22Rv1 (cell line): ENCODE results near the gene NRCAM.

Experiments
- H3K27ac ChIP-seq: fragments of 450-650 bp; 2 replicates; pipeline ENCODE4 v1.5.1; 2017
- ZFX ChIP-seq: fragments of 450-650 bp; IDR thresholded peaks from 2 replicates; pipeline ENCODE4 v1.6.1; 2017; ENCODE audit warnings: antibody characterized with exemption, borderline replicate concordance
- TF ChIP-seq, protein P1 (sequence below): fragments of 450-650 bp; IDR thresholded peaks from 2 replicates; pipeline ENCODE4 v1.5.1; 2017; ENCODE audit warnings: mild to moderate bottlenecking

The NRCAM gene

DNA sequence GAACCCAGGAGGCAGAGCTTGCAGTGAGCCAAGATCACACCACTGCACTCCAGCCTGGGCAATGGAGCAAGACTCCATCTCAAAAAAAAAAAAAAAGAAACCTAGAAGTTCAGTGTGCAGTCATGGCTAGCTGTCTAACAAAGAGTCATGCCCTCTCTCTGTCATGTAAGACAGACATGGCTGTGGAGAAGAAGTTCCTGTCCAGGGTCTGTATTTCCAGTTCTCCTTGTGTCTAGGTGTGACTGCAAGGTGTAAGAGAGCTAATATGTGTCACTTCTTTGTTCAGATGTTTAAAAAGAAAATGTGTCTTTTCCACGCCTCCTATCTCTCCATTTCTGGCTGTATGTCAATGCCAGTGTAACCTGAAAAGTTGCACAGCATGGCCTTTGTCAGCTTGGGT, 139.5 kb downstream of the NRCAM start:
- no peak for TF ChIP-seq ZFX
- TF ChIP-seq, protein P1, sequence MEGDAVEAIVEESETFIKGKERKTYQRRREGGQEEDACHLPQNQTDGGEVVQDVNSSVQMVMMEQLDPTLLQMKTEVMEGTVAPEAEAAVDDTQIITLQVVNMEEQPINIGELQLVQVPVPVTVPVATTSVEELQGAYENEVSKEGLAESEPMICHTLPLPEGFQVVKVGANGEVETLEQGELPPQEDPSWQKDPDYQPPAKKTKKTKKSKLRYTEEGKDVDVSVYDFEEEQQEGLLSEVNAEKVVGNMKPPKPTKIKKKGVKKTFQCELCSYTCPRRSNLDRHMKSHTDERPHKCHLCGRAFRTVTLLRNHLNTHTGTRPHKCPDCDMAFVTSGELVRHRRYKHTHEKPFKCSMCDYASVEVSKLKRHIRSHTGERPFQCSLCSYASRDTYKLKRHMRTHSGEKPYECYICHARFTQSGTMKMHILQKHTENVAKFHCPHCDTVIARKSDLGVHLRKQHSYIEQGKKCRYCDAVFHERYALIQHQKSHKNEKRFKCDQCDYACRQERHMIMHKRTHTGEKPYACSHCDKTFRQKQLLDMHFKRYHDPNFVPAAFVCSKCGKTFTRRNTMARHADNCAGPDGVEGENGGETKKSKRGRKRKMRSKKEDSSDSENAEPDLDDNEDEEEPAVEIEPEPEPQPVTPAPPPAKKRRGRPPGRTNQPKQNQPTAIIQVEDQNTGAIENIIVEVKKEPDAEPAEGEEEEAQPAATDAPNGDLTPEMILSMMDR, result no peak

DNA sequence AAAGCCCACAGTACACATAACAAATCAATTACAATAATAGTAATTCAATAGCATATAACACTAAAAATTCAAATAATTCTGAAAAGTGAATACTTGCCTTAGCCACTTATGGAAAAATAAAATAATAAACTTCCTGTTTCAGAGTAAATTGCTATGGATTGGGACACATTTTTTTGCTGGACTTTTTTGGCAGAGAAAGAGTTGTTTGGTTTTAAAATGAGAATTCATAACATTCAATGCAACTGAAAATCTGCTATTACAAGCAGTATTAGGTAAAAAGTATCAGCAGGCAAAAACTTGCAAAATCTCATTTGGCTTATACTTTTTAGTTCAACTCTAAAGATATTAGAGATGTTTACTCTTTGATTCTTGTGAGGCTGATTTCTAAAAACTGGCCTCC, 141.7 kb downstream of the NRCAM start:
- H3K27ac ChIP-seq, result no peak overlapping the region
- no peak for TF ChIP-seq ZFX
- TF ChIP-seq, protein P1, result no peak

More for the DNA sequence above, 139.5 kb downstream of the NRCAM start:
- H3K27ac ChIP-seq, result no peak overlapping the region

DNA sequence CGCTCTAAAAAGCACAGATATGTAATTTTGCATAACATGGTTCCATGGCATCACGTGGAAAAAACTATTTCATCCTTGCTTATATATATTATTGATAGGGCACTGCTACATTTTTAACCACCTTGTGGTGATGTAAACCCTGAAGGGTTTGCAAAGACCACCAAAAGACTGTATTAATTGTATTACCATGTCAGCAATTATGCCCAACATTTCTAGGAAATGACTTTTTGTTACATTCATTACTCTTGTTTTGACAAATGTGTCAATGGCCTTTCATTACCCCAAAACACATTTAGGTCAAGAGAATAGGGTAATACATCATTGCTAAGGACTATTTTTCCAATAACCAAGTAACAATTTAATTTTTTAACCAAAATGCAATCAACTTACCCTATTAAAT, 142.2 kb downstream of the NRCAM start:
- TF ChIP-seq, protein P1, result no peak
- TF ChIP-seq ZFX, result no peak
- no peak overlapping the region for H3K27ac ChIP-seq

DNA sequence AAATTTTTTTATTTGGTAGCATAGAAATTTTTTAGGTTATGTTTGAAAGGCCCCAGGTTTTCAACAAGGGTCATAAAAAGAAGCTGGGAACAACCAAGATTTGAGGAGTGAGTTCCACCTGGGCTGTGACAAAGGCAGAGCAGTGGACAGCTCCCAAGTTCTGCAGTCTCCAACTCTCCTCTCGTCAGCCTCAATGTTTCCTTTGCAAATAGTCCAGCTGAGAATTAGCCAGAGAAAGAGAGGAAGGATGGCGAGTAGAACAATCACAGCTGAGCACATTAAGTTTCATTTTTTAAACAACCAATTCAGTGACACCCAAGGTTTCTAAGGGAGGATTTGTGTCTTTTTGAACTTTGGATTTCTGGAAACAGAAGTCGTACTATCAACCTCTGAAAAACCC, 143.2 kb downstream of the NRCAM start:
- TF ChIP-seq ZFX, result no peak
- TF ChIP-seq, protein P1, result no peak
- no peak overlapping the region for H3K27ac ChIP-seq

DNA sequence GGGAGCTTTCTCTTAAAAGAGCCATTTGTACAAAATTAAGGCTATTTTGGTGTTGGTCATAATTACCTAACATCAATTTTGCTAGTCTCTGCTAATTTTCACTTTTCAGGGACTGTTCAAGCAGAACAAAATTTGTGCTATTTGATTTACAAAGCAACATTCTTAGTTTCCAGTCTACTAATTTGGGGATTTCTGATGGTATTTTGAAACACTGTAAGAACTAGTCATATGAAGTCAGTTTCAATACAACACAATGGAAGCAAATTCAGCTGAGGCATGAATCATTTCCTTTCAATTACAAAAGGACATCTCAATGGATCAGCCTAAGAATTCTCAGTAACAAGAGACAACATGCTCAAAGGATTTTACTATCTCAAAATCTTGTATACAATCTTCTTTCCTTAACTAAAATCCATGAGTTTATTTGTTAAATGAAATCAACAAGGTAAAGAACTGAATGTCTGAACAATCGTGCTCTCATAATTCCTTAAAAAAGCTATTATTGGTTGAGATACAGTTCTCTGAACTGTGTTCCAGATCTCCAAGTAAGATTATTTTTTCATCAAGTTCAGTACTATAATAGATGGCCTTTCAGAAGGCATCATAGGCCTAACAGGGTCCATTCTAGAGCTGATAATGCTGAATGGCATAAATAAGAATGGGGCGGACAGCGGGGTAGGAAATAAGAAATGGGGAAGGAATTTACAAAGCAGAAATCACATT, 144.6 kb downstream of the NRCAM start:
- no peak overlapping the region for H3K27ac ChIP-seq
- TF ChIP-seq, protein P1, result no peak
- TF ChIP-seq ZFX, result no peak

DNA sequence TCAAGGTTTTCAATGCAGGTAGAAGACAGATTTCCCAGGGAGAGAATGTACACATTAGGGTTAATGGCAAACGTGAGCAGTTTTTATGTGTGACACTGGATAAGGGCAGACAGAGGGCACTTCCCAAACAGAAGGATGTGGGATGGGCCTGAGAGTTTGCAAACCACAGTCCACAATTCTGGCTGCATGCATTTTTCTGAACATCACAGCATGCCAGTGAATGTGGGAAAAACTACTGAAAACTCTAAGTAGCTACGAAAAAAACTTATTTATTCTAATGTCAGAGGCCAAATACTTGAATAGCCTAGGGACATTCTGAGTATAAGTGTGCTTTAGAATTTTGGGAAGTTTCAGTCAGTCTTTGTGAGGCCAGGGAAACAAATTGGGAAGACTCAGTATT, 145.9 kb downstream of the NRCAM start:
- no peak overlapping the region for H3K27ac ChIP-seq
- TF ChIP-seq, protein P1, result no peak
- TF ChIP-seq ZFX, result no peak

DNA sequence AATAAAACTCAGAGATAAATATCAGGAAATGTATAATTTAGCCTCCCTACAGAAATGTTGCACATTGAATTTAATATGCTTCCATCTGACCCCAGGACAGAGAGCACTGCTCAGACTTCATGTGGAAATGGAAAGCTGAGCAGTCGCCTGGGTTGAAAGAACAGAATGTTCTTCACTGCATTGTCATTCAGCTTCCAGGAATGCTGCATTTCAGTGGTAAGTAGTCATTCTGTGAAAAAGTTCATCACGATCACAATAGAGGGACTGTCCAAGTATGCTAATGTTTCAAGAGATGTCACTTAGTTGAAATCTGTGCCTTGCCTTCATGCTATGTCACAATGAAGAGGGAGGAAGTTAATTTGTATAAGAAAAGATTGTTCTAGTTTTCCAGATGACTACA, 147.3 kb downstream of the NRCAM start:
- TF ChIP-seq ZFX, result no peak
- TF ChIP-seq, protein P1, result no peak
- H3K27ac ChIP-seq, result no peak overlapping the region
